Stimulated activated CD8-positive, alpha-beta memory T cell treated with anti-CD3 and anti-CD28 coated beads, Interleukin-7, amount 100 ng/mL, for 24 hours (primary cell): ENCODE measurements around the gene SERPINF2.
"Not testable (repeated sequence)": the region's sequence is repeated elsewhere in the genome, so short reads cannot be mapped to it uniquely, and the experiment has no call there.

Experiments used
- DNase-seq: peaks from one replicate; pipeline ENCODE4 v3.0.0-alpha.2; 2020; ENCODE audit warnings: low read depth

SERPINF2 gene

GRCh38 chr17:1762901-1763898 lies 20.5 kb downstream of the SERPINF2 start:
- no peak for DNase-seq

DNA sequence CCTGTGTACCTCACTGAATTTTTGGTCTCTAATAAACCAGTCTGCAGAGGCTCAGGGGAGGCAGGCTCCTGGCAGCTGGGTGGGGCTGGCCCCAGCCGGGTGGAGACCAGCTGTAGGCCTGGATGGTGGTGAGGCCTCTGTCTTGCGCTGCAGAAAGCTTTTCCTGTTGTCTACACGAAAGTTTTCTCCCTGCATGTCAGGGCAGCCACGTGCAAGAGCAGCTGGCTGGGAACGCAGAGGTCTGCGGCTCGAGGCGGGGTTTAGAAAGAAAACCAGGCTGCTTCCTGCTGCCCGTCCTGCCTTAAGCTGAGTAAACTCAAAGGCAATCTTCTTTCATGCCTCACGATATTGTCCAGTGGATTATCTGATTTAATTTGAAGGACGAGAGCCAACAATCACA lies 21.6 kb downstream of the SERPINF2 start:
- DNase-seq: no peak

DNA sequence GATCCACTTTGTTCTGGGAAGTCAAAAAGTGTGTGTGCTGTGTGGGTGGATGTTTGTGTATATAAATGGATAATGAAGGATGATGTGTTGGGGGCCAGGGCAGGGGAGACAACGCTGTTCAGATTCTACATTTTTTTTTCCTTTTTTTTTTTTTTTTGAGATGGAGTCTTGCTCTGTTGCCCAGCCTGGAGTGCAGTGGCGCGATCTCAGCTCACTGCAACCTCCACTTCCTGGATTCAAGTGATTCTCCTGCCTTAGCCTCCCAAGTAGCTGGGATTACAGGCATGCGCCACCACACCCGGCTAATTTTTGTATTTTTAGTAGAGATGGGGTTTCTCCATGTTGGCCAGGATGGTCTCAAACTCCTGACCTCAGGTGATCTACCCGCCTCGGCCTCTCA lies 22.0 kb downstream of the SERPINF2 start:
- not testable (repeated sequence) for DNase-seq

DNA sequence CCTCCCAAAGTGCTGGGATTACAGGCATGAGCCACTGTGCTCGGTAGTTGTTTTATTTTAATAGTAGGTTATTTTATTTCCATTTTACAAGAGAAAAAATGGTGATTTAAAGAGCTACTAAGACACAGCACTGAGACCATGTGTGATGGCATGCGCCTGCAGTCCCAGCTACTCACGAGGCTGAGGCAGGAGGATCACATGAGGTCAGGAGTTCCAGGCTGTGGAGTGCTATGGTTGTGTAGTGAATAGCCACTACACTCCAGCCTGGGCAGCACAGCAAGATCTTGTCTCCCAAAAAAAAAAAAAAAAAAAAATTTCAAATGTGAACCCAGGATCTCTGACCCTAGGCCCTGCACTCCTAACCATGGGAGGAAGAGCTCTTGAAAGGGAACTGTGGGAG lies 22.9 kb downstream of the SERPINF2 start:
- DNase-seq: no peak

GRCh38 chr17:1766382-1767135 lies 23.9 kb downstream of the SERPINF2 start:
- no peak for DNase-seq

GRCh38 chr17:1767358-1767757 lies 24.7 kb downstream of the SERPINF2 start:
- no peak for DNase-seq

DNA sequence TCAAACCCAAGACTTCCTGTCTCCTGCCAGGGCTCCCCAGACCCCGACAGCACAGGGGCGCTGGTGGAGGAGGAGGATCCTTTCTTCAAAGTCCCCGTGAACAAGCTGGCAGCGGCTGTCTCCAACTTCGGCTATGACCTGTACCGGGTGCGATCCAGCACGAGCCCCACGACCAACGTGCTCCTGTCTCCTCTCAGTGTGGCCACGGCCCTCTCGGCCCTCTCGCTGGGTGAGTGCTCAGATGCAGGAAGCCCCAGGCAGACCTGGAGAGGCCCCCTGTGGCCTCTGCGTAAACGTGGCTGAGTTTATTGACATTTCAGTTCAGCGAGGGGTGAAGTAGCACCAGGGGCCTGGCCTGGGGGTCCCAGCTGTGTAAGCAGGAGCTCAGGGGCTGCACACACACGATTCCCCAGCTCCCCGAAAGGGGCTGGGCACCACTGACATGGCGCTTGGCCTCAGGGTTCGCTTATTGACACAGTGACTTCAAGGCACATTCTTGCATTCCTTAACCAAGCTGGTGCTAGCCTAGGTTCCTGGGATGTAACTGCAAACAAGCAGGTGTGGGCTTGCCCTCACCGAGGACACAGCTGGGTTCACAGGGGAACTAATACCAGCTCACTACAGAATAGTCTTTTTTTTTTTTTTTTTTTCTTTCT lies 27.3 kb downstream of the SERPINF2 start:
- no peak for DNase-seq

GRCh38 chr17:1773000-1773695 lies 30.5 kb downstream of the SERPINF2 start:
- DNase-seq: not testable (repeated sequence)

DNA sequence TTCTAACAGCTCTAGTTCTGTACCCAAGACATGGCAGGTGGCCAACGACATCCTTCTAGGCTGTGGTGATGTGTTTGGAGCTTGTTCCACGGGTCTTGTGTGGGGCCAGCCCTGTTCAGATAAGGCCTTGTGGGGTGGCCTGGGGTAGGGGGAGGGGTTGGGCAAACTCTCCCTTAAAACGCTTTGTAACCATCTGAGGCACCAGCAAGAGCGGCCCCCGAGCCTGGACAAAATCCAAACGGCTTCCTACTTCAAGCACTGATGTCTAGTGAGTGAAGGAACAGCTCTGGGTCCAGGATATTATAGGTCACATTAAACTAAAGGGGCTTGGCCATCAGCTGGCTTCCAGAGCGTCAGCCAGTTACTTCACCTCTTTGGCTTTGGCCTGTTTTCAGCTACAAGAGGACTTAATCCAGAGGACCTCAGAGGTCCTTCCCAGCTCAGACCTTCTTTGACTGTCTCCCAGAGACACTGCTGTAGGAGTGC lies 31.1 kb downstream of the SERPINF2 start:
- no peak for DNase-seq

DNA sequence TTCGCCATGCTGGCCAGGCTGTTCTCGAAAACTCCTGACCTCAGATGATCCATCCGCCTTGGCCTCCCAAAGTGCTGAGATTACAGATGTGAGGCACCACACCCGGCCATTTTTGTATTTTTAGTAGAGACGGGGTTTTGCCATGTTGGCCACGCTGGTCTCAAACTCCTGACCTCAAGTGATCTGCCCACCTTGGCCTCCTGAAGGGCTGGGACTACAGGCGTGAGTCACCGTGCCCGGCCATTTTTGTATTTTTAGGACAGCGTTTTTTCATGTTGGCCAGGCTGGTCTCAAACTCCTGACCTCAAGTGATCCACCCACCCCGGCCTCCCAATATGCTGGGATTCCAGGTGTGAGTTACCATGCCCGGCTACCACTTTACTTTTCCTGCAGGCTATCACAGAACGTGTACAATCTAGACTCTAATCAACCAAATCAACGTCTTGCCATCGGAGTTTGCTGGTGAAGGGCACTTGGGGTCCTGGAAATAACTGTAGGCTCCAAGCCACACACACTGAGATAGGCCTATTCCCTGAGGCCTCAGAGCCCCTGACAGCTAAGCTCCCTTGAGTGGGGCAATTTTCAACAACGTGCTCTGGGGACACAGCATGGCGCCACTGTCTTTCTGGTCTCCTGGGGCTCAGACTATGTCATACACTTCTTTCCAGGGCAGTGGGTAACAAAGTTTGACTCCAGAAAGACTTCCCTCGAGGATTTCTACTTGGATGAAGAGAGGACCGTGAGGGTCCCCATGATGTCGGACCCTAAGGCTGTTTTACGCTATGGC lies 31.9 kb downstream of the SERPINF2 start:
- no peak for DNase-seq

- no peak for DNase-seq
Measured at GRCh38 chr17:1776328-1776727, 33.7 kb downstream of the SERPINF2 start.

DNA sequence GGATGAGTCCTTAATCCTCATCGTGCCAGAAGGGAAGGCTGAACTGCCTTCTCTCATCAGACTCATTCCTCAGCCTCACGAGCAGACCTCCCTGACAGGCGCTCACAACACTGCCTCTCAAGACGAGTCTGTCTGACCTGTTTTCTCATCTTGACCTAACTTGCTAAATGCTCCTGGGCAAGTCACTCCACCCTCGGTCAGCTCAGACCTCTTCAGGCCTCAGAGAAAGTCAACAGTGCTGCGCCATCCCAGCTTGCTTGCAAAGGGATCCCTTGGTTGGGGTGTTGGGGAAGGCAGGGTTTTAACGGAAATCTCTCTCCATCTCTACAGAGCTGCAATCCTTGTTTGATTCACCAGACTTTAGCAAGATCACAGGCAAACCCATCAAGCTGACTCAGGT lies 34.2 kb downstream of the SERPINF2 start:
- DNase-seq: no peak

- DNase-seq: no peak
Measured at GRCh38 chr17:1779571-1780131, 37.0 kb downstream of the SERPINF2 start.

DNA sequence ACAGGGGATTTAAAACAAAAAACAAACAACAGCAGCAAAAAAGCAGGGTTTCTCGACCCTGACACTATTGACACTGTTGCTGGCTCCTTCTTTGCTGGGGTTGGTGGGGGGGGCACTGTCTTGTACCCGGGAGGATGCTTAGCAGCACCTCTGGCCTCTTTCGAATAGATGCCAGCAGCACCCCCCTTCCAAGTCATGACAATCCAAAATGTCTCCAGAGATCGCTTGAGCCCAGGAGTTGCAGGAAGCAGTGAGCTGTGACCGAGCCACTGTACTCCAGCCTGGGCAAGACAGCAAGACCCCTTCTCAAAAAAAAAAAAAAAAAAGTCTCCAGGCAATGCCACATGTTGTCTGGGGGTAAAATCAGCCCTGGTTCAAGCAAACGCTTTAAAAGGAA lies 39.5 kb downstream of the SERPINF2 start:
- DNase-seq: no peak

DNA sequence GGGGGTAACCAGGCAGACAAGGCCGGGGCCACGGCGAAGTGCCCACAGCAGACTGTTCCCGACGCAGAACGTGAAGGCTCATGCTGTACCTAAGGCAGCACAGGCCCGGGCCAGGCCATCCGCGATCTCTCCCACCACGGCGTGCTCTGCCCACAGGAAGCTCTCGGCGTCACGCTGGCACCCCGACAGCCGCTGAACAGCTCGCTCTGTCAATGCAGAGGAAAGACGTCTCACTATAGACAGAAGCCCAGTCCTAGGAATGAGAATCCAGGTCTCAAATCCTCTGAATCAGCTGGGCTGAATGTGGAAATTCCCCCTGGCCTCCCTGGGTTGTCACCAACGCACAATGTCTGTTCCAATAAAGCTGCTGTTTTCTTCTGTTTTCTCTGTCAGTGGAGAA lies 40.6 kb downstream of the SERPINF2 start:
- no peak for DNase-seq

- DNase-seq: no peak
Measured at GRCh38 chr17:1783834-1784611, 41.4 kb downstream of the SERPINF2 start.

GRCh38 chr17:1785930-1786329 lies 43.3 kb downstream of the SERPINF2 start:
- no peak for DNase-seq

- no peak for DNase-seq
Measured at GRCh38 chr17:1786708-1787107, 44.0 kb downstream of the SERPINF2 start.

GRCh38 chr17:1787301-1787902 lies 44.7 kb downstream of the SERPINF2 start:
- no peak for DNase-seq
